SU-DHL-6 (cell line): ENCODE measurements around the gene STX8.

Experiments used
- H2AFZ ChIP-seq: fragments of 200-600 bp; sonication (generic); 2 replicates; pipeline ENCODE4 v1.6.1; 2014; ENCODE audit warnings: low read depth, mild to moderate bottlenecking, moderate library complexity, mixed read lengths, antibody characterized with exemption, low read length; ENCODE audit not compliant: severe bottlenecking
- H3F3A ChIP-seq: fragments of 200-600 bp; shearing (Covaris generic); 2 replicates; pipeline ENCODE4 v1.6.0; 2016; ENCODE audit warnings: antibody characterized with exemption, mild to moderate bottlenecking; ENCODE audit not compliant: insufficient read depth
- H3K27ac ChIP-seq: fragments of 200-600 bp; sonication (generic); 2 replicates; pipeline ENCODE4 v1.5.1; 2016; ENCODE audit warnings: low read depth, mild to moderate bottlenecking, low read length, moderate library complexity, mixed read lengths
- H3K27me3 ChIP-seq: fragments of 200-600 bp; sonication (generic), shearing (Covaris generic); 2 replicates; pipeline ENCODE4 v1.6.0; 2014; ENCODE audit warnings: mild to moderate bottlenecking, low read length
- H3K36me3 ChIP-seq: fragments of 200-600 bp; sonication (generic); 2 replicates; pipeline ENCODE4 v1.6.1; 2014; ENCODE audit warnings: mild to moderate bottlenecking, low read length, mixed read lengths
- H3K4me2 ChIP-seq: fragments of 300-600, 200-600 bp; shearing (Covaris generic), sonication (generic); 2 replicates; pipeline ENCODE4 v1.6.0; 2014; ENCODE audit warnings: low read length, low read depth, mild to moderate bottlenecking; ENCODE audit not compliant: poor library complexity, severe bottlenecking
- H3K4me3 ChIP-seq: fragments of 200-600 bp; sonication (generic); 2 replicates; pipeline ENCODE4 v1.5.1; 2014; ENCODE audit warnings: antibody characterized with exemption, low read length, mild to moderate bottlenecking, mixed read lengths; ENCODE audit not compliant: insufficient read depth, poor library complexity, severe bottlenecking
- H3K79me2 ChIP-seq: fragments of 200-600 bp; sonication (generic); 2 replicates; pipeline ENCODE4 v1.6.1; 2014; ENCODE audit warnings: mild to moderate bottlenecking, low read length, moderate library complexity; ENCODE audit not compliant: insufficient read depth
- H3K9ac ChIP-seq: fragments of 200-600 bp; sonication (generic); 2 replicates; pipeline ENCODE4 v1.7.0; 2014; ENCODE audit warnings: mild to moderate bottlenecking, low read length
- H3K9me2 ChIP-seq: fragments of 200-600 bp; sonication (generic); replicated peaks from 2 replicates; pipeline ENCODE4 v1.6.1; 2014; ENCODE audit warnings: low read length; ENCODE audit not compliant: insufficient read depth
- H3K9me3 ChIP-seq: fragments of 200-600 bp; sonication (generic); 2 replicates; pipeline ENCODE4 v1.6.1; 2014; ENCODE audit warnings: low read length, mixed read lengths; ENCODE audit not compliant: insufficient read depth
- H4K20me1 ChIP-seq: fragments of 200-600 bp; sonication (generic); 2 replicates; pipeline ENCODE4 v1.6.1; 2014; ENCODE audit warnings: low read depth, mild to moderate bottlenecking, antibody characterized with exemption, low read length, moderate library complexity, mixed read lengths
- CTCF ChIP-seq: fragments of 200-600 bp; sonication (generic); IDR thresholded peaks from one replicate; pipeline ENCODE4 v1.5.1; 2017; ENCODE audit warnings: antibody characterized with exemption, mild to moderate bottlenecking, low read length, moderate library complexity; ENCODE audit not compliant: insufficient read depth, poor library complexity, severe bottlenecking
- EZH2phosphoT487 ChIP-seq: fragments of 200-600 bp; sonication (generic), shearing (Covaris generic); conservative IDR thresholded peaks from 2 replicates; pipeline ENCODE4 v1.6.1; 2018; ENCODE audit warnings: mild to moderate bottlenecking, antibody characterized with exemption, low read length, moderate library complexity, mixed read lengths

The STX8 gene

DNA sequence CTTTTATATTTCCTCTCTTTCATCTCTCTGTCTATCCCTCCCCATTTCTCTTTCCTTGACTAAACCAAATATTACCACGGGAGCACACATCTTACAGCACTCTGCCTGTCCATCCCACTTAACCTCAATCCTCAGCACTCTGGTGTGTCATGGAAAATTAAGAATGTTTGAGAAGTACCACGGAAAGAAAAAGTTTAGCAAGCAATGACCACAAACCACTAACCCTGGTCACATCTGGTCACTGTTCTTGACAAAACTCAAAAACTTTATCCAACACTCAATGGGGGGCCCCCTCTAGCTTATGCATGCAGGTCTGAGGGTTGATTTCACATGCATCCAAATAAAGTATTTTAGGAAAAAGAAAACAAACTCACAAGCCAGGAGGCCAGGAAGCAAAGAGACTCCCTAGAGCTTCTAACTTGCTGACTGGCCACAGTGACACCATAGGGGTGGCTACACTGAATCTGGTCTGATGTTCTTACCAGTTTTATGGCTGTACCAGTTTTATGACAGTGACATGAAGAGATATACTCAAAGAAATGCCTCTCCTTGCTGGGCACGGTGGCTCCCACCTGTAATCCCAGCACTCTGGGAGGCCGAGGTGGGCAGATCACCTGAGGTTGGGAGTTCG, 229.2 kb downstream of the STX8 start:
- Histone ChIP-seq H3K27me3 (no peaks in the 10 kb centered on the region), H4K20me1 (no peaks in the 10 kb centered on the region), H3K79me2 (no peaks in the 10 kb centered on the region), H3K4me3 (no peak overlapping the region), H2AFZ (no peak overlapping the region), H3K36me3 (no peaks in the 10 kb centered on the region), H3K9me2 (no peaks in the 10 kb centered on the region), H3F3A (no peaks in the 10 kb centered on the region), H3K9me3 (no peaks in the 10 kb centered on the region), H3K4me2 (no peak overlapping the region), H3K27ac (no peak overlapping the region), H3K9ac (no peak overlapping the region)
- TF ChIP-seq EZH2phosphoT487 (no peak), CTCF (no peak)

GRCh38 chr17:9343516-9343915, 232.1 kb downstream of the STX8 start:
- H3K4me2 ChIP-seq: no peak overlapping the region
- no peaks in the 10 kb centered on the region for H4K20me1 ChIP-seq

GRCh38 chr17:9342225-9342624, 233.4 kb downstream of the STX8 start:
- Histone ChIP-seq H3K4me3 (no peak overlapping the region), H3K27ac (no peak overlapping the region), H3K4me2 (no peak overlapping the region), H2AFZ (no peak overlapping the region), H3K36me3 (no peaks in the 10 kb centered on the region), H3K27me3 (no peaks in the 10 kb centered on the region), H3K9me3 (no peaks in the 10 kb centered on the region), H4K20me1 (no peaks in the 10 kb centered on the region), H3K9me2 (no peaks in the 10 kb centered on the region), H3K79me2 (no peaks in the 10 kb centered on the region), H3K9ac (no peak overlapping the region), H3F3A (no peaks in the 10 kb centered on the region)
- no peak for TF ChIP-seq CTCF
- no peak for TF ChIP-seq EZH2phosphoT487

More at GRCh38 chr17:9343516-9343915, 232.1 kb downstream of the STX8 start:
- Histone ChIP-seq H3K9ac (no peak overlapping the region), H2AFZ (no peak overlapping the region), H3F3A (no peaks in the 10 kb centered on the region), H3K36me3 (no peaks in the 10 kb centered on the region), H3K27ac (no peak overlapping the region), H3K79me2 (no peaks in the 10 kb centered on the region), H3K9me2 (no peaks in the 10 kb centered on the region), H3K4me3 (no peak overlapping the region), H3K9me3 (no peaks in the 10 kb centered on the region), H3K27me3 (no peaks in the 10 kb centered on the region)
- TF ChIP-seq EZH2phosphoT487: no peak
- no peak for TF ChIP-seq CTCF
